Type B pancreatic cell (in vitro differentiated cells): ENCODE results near the gene SLC17A7. TPM values are rescaled to one million over a fixed set of nuclear protein-coding genes. Genes with fewer than 3 reads are reported as not detected.
"Not testable (repeated sequence)": the region's sequence is repeated elsewhere in the genome, so short reads cannot be mapped to it uniquely, and the experiment has no call there.

ENCODE experiments used
- DNase-seq: peaks from one replicate; pipeline ENCODE4 v3.0.0; 2021; ENCODE audit warnings: mixed read lengths; ENCODE audit not compliant: unreplicated experiment; ENCODE audit errors: extremely low spot score
- H3K27ac Mint-ChIP-seq: 2 replicates; pipeline ENCODE4 v1.8.0; 2021; ENCODE audit warnings: mild to moderate bottlenecking, mixed read lengths
- H3K27me3 Mint-ChIP-seq: 2 replicates; pipeline ENCODE4 v1.8.0; 2021; ENCODE audit warnings: mixed read lengths
- H3K36me3 Mint-ChIP-seq: 2 replicates; pipeline ENCODE4 v1.8.0; 2021; ENCODE audit warnings: mixed read lengths
- H3K4me1 Mint-ChIP-seq: one replicate; pipeline ENCODE4 v1.8.0; 2021; ENCODE audit warnings: mixed read lengths; ENCODE audit not compliant: unreplicated experiment
- H3K4me3 Mint-ChIP-seq: 2 replicates; pipeline ENCODE4 v1.8.0; 2021; ENCODE audit warnings: mild to moderate bottlenecking, mixed read lengths
- H3K9me3 Mint-ChIP-seq: 2 replicates; pipeline ENCODE4 v1.8.0; 2021; ENCODE audit warnings: mixed read lengths
- total RNA-seq: library from RNA; stranded (reverse); gene quantifications from 2 replicates; pipeline ENCODE4 v1.2.1, GENCODE V29; 2021; ENCODE audit warnings: low replicate concordance
- TF ChIP-seq, protein P1 (sequence below): fragments of 200-600 bp; sonication (generic); conservative IDR thresholded peaks from 2 replicates; pipeline ENCODE4 v1.5.0; 2021; ENCODE audit warnings: antibody characterized with exemption, mild to moderate bottlenecking

Gene SLC17A7
- total RNA-seq, 1 donor from 2014 or later = 0.19 TPM

DNA sequence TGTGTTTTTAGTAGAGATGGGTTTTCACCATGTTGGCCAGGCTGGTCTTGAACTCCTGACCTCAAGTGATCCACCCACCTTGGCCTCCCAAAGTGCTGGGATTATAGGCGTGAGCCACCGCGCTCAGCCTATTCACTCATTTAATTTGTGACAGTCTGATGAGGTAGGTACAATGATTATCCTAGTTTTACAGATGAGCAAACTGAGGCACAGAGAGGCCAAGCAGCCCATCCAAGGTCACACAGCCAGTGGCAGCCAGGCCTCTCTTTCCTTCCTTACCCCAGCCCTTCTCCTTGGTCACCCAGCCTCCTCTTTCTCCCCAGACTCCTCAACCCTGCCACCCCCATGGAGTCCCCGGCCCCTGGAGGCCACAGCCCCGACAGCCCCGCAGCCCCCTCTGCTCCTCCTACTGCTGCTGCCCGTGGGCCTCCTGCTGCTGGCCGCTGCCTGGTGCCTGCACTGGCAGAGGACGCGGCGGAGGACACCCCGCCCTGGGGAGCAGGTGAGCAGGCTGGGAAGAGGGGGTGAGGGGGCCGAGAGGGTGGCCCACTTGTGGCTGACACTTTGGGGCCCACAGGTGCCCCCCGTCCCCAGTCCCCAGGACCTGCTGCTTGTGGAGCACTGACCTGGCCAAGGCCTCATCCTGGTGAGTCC lies 38.8 kb upstream of the SLC17A7 start:
- peaks cover 7% of the 10 kb centered on the region for H3K4me1 Mint-ChIP-seq
- no peaks in the 10 kb centered on the region for H3K9me3 Mint-ChIP-seq
- no peak overlapping the region for H3K27ac Mint-ChIP-seq
- no peaks in the 10 kb centered on the region for H3K36me3 Mint-ChIP-seq
- H3K27me3 Mint-ChIP-seq = peaks cover 12% of the 10 kb centered on the region
- TF ChIP-seq, protein P1, sequence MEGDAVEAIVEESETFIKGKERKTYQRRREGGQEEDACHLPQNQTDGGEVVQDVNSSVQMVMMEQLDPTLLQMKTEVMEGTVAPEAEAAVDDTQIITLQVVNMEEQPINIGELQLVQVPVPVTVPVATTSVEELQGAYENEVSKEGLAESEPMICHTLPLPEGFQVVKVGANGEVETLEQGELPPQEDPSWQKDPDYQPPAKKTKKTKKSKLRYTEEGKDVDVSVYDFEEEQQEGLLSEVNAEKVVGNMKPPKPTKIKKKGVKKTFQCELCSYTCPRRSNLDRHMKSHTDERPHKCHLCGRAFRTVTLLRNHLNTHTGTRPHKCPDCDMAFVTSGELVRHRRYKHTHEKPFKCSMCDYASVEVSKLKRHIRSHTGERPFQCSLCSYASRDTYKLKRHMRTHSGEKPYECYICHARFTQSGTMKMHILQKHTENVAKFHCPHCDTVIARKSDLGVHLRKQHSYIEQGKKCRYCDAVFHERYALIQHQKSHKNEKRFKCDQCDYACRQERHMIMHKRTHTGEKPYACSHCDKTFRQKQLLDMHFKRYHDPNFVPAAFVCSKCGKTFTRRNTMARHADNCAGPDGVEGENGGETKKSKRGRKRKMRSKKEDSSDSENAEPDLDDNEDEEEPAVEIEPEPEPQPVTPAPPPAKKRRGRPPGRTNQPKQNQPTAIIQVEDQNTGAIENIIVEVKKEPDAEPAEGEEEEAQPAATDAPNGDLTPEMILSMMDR = no peak
- DNase-seq = no peak
- no peak overlapping the region for H3K4me3 Mint-ChIP-seq

DNA sequence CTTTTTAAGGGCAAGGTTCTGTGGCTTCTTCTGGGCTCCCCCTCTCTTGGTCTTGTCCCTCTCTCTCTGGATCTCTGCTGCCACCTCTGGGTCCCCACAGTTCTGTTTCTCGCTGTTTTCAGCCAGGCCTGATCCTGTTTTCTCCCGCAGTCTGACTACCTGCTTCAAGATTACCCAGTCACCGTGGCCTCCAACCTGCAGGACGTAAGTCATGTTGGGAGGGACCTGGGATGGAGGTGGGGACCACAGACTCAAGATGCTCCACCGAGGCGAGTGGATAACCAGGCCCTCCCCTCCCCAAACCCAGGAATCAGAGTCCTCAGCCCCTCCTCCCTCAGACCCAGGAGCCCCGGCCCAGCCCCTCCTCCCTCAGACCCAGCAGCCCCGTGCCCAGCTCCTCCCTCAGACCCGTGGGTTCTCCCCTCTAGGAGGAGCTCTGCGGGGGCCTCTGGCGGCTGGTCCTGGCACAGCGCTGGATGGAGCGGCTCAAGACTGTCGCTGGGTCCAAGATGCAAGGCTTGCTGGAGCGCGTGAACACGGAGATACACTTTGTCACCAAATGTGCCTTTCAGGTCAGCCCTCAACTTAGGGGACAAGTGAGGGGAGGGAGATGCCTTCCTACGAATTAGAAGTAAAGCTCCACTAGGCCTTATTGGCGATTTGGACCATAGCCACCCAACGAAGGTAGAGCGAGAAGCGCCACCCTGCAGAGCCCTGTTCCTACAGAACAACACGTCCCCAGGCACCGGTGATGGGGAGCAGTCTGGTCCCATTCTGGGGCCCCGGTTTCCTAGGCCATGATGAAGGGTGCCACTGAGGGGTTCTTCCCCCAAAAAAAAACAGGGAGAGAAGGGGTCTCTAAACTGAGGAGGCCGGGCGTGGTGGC lies 34.9 kb upstream of the SLC17A7 start:
- TF ChIP-seq, protein P1 = peak; percentile 75
- no peaks in the 10 kb centered on the region for H3K36me3 Mint-ChIP-seq
- H3K9me3 Mint-ChIP-seq = no peaks in the 10 kb centered on the region
- peaks cover 7% of the 10 kb centered on the region for H3K4me1 Mint-ChIP-seq
- DNase-seq = no peak
- peak overlapping the region; percentile 44 for H3K4me3 Mint-ChIP-seq
- H3K27ac Mint-ChIP-seq = no peak overlapping the region
- H3K27me3 Mint-ChIP-seq = peaks cover 22% of the 10 kb centered on the region

DNA sequence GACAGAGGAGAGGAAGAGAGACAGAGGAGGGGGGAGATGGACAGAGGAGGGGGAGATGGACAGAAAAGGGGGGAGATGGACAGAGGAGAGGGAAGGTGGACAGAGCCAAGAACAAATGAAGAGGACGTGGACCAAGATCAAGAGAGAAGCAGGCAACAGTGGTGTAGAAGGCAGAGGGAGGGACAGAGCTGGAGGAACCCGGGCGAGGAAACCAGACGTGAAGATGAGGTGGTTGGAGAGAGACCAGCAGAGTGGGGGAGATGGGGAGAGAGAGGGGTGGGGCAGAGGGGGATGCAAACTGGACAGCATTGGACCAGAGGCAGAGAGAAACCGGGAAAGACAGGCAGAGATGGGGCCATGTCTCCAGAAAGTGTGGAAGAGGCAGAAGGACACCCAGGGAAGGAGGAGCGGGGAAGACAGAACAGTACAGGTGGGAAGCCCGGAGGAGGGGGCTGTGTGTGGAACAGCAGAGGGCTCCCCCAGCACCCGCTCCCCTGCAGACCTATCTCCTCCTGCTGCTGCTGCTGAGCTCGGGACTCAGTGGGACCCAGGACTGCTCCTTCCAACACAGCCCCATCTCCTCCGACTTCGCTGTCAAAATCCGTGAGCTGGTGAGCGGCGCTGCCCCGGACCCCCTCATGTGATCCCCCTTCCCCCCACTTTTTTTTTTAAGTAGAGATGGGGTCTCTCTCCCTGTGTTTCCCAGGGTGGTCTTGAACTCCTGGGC lies 34.0 kb upstream of the SLC17A7 start:
- Mint-ChIP-seq H3K27me3 (peaks cover 22% of the 10 kb centered on the region), H3K27ac (no peak overlapping the region), H3K9me3 (no peaks in the 10 kb centered on the region), H3K4me1 (peaks cover 7% of the 10 kb centered on the region), H3K36me3 (no peaks in the 10 kb centered on the region), H3K4me3 (no peak overlapping the region)
- TF ChIP-seq, protein P1 = no peak
- no peak for DNase-seq

DNA sequence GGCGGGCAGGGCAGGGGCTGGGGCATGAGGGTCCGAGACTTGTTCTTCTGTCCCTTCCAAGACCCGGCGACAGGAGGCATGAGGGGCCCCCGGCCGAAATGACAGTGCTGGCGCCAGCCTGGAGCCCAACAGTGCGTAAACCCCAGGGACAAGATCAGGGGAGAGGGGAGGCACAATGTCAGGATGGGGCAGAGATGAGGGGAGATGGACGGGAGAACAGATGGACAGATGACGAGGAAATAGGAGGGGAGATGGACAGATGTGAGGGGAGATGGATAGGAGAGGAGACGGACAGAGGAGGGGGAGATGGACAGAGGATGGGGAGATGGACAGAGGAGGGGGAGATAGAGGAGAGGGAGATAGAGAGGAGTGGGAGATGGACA lies 33.2 kb upstream of the SLC17A7 start:
- Mint-ChIP-seq H3K9me3 (no peaks in the 10 kb centered on the region), H3K4me3 (no peak overlapping the region), H3K36me3 (no peaks in the 10 kb centered on the region), H3K27ac (no peak overlapping the region), H3K4me1 (peaks cover 7% of the 10 kb centered on the region), H3K27me3 (peaks cover 22% of the 10 kb centered on the region)
- TF ChIP-seq, protein P1 = no peak
- DNase-seq = no peak

DNA sequence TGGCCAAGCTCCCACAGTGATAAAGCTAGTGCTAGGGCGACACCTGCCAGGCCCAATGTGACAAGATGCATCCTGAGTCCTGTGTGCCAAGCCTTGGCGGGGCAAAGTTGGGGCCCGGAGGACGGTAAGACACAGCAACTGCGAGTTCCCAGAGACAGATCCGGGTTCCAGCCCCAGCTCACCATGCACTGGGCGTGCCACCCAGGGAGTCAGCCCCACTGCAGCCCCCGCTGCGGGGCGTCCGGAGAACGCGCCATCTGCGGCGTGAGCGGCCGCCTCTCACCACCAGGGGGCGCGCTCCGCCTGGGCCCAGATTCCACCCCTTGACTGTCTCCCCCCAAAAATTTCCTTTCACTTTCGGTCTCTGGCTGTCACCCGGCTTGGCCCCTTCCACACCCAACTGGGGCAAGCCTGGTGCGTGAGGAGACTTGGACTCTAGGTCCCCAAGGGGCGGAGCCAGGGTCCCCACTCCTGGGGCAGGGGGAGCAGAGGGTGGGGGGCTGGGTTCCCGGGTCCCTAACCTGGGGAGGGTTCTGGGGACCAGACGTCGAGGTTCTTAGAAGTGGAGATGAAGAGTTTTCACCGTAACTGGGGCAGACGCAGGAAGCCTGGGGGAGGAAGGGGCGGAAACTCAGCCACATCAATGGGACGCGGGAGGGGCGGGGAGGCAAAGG lies 32.7 kb upstream of the SLC17A7 start, which contains the start of gene FLT3LG:
TSS of gene FLT3LG (plus strand) at position 348 of the 674 bp plus-strand sequence. CDS start 425 bp downstream, outside the sequence.
- no peak for DNase-seq
- Mint-ChIP-seq H3K27ac (no peak within 1 kb of the TSS), H3K4me1 (peaks cover 9% of the 10 kb centered on the region), H3K4me3 (peak within 1 kb of the TSS; percentile 47), H3K9me3 (no peaks in the 10 kb centered on the region), H3K36me3 (peaks cover 2% of the 10 kb centered on the region), H3K27me3 (peaks cover 22% of the 10 kb centered on the region)
- TF ChIP-seq, protein P1 = peak; percentile 97

DNA sequence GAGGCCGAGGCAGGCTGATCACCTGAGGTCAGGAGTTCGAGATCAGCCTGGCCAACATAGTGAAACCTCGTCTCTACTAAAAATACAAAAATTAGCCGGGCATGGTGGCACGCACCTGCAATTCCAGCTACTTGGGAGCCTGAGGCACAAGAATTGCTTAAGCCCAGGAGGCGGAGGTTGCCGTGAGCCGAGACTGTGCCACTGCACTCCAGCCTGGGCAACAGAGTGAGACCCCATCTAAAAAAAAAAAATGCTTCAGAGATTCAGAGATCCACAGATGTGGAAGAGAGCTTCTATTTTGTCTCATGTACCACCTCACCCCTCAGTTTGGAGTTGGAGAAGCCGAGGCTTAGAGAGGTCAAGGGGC lies 32.2 kb upstream of the SLC17A7 start:
- peaks cover 22% of the 10 kb centered on the region for H3K27me3 Mint-ChIP-seq
- H3K27ac Mint-ChIP-seq, H3K4me3 Mint-ChIP-seq, H3K36me3 Mint-ChIP-seq, DNase-seq, H3K9me3 Mint-ChIP-seq: not testable (repeated sequence)
- H3K4me1 Mint-ChIP-seq = peaks cover 13% of the 10 kb centered on the region
